HG03108 (cell line): ENCODE measurements around the gene MGST3.
"Not testable (repeated sequence)": the region's sequence is repeated elsewhere in the genome, so short reads cannot be mapped to it uniquely, and the experiment has no call there.

Source experiments
- ATAC-seq: cut with Tn5 transposase; IDR thresholded peaks from one replicate; pipeline ENCODE4 v1.9.1; 2021; ENCODE audit warnings: moderate library complexity; ENCODE audit not compliant: unreplicated experiment

The MGST3 gene

DNA sequence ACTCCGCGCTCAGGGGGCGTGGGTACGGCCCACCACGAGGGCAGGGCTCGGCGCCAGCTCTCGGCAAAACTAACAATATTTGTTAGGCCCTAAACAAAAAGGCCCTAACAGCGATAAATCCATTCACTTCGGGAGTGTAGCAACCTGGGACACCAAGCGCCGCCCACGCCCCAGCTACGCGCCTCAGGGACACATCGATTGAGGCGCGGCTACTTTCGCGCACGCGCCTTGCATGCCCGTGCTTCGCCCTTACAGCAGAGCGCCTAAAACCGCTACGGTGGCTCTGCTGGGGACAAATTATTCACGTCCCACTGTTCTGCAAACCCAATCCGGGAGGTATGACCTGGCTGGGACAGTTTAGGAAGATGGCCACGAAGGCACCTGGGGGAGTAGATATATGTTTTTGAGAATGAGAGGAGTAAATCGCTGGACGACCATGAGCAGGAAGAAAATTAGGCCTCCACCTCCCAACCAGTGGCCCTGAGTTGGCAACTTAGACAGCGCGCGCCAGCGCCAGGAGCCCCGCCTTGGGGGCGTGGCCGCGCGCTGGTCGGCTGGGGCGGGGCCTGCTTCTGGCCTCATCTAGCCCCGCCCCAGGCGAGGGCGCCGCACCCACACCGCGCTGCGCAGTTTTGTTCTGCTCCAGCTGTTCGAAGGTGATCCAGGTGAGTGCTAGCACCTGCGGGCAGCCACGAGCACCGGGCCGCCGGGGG lies at the start of gene MGST3:
MGST3 (plus strand) TSS at position 606 of the 713 bp plus-strand sequence. CDS start 18,614 bp downstream, outside the sequence.
- peak; percentile 75 for ATAC-seq

DNA sequence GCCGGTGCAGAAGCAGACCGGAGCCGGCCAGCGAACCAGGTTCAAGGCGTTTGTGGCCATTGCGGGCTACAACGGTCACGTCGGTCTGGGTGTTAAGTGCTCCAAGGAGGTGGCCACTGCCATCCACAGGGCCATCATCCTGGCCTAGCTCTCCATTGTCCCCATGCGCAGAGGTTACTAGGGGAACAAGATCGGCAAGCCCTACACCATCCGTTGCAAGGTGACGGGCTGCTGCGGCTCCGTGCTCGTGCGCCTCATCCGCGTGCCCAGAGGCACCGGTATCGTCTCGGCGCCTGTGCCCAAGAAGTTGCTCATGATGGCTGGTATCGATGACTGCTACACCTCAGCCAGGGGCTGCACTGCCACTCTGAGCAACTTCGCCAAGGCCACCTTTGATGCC lies 49.1 kb upstream of the MGST3 start:
- ATAC-seq, result no peak

DNA sequence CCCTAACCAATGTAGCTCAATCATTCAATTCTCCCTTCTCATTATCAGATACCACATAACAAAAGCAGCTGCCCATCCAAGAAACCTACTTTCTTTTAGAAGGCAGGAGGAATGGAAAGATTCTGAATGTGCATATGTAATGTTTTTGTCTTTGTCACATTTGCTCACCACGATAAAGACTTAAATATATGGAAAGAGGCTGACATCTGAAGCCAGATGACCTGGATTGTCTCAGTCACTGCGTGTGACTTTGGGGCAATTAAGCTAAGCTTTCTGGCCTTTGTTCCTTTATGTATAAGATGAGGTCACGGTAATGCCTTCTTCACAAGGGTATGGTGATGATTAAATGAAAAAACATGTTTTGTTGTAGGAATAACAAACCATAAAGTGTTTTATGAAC lies 44.6 kb upstream of the MGST3 start:
- no peak for ATAC-seq

- ATAC-seq, result not testable (repeated sequence)
These were observed 39.6 kb upstream of the MGST3 start for GRCh38 chr1:165591391-165591790.

GRCh38 chr1:165592945-165593823 lies 37.9 kb upstream of the MGST3 start:
- ATAC-seq, result no peak

DNA sequence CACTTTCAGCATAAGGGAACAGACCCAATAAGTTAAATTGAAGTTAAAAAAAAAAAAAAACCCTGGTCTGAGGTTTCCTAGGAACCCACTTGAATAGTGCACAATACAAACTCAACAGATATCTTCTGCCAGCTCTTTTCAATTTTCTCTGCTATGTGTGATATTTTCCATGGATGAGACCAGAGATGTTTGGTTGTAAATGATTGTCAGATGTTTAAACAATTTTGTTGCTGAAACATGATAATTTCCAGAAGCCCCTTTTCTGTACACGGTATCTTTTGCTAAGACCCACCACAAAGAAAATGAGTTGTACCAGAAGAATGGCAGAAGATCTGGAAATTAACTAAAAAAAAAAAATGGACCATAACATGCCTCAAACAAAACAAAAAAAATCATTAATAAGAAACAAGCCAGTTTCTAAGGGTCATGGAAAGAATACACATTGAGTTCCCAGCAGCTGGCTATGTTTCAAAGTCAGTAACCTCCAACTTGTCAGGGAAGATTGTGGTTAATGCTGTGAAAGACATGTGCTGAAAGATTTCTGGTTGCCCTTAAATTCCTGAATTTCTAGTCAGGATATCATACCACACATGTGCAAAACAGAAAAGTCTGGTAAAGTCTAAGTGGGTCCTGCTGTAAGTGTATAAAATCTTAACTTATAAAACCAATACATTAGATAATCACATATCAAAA lies 35.6 kb upstream of the MGST3 start:
- ATAC-seq, result no peak

- ATAC-seq, result peak; percentile 97
These were observed 33.0 kb upstream of the MGST3 start for GRCh38 chr1:165597883-165598675.

- no peak for ATAC-seq
These were observed 32.4 kb upstream of the MGST3 start for GRCh38 chr1:165598676-165599059.

GRCh38 chr1:165600793-165601192 lies 30.2 kb upstream of the MGST3 start:
- no peak for ATAC-seq

GRCh38 chr1:165603810-165604209 lies 27.2 kb upstream of the MGST3 start:
- no peak for ATAC-seq

- ATAC-seq, result no peak
These were observed 25.8 kb upstream of the MGST3 start for GRCh38 chr1:165605246-165605645.

- ATAC-seq, result not testable (repeated sequence)
These were observed 24.4 kb upstream of the MGST3 start for GRCh38 chr1:165606676-165607075.

DNA sequence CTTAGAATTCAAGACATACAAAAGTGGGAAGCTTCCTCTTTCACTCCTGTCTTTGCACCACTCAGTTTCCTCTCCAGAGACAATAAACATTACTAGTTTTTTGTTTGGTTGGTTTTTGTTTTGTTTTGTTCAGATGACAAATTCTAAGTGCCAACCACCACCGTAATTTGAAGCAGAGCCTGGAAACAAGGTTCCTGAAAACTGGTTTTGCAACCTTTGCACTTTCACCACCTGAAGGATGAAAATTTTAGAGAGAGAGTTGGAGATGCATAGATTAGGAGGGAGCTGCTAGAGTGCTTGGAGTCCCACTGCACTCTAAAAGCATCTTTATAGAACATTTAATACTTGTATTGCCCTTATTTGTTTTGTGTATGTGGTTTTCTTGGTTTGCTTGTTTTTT lies 20.2 kb upstream of the MGST3 start:
- no peak for ATAC-seq

DNA sequence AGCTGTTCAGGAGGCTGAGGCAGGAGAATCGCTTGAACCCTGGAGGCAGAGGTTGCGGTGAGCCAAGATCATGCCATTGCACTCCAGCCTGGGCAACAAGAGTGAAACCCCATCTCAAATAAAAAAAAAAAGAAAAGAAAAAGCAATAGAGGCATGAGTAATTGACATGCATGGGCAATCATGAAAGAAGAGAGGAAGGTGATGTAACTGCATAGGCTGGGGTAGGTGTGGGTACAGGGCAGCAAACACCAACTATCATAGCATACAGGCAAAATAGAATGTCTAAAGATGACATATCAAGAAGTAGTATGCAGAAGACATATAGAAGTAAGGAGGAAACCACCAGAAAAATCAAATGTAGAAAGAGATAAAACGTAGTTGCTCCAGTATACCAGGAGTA lies 19.0 kb upstream of the MGST3 start:
- no peak for ATAC-seq

DNA sequence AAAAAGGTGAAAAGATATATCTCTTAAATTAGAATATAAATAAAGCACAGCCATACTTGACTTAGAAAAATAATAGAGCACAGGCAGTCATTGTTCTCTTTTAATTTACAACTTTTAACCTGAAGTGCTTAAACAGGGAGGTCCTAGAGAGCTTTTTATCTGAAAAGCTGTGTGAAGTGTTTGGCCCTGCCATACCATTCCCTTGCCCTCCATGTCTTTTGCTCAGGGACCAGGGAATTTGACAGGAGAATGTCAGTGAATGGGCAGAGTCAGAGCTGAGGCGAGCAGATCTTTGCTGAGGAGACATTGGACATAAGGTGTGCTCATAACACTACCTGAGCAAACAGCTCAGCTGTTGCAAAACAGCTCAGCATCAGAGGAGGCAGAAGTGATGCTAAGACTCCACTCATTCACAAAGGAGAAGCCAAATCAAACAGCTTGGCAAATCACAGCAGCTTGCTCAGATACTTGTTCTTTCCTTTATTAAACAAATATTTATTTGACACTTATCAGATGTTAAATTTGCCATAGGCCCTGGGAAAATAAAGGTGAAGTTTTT lies 14.9 kb upstream of the MGST3 start:
- no peak for ATAC-seq

GRCh38 chr1:165616987-165617546 lies 14.0 kb upstream of the MGST3 start:
- no peak for ATAC-seq

DNA sequence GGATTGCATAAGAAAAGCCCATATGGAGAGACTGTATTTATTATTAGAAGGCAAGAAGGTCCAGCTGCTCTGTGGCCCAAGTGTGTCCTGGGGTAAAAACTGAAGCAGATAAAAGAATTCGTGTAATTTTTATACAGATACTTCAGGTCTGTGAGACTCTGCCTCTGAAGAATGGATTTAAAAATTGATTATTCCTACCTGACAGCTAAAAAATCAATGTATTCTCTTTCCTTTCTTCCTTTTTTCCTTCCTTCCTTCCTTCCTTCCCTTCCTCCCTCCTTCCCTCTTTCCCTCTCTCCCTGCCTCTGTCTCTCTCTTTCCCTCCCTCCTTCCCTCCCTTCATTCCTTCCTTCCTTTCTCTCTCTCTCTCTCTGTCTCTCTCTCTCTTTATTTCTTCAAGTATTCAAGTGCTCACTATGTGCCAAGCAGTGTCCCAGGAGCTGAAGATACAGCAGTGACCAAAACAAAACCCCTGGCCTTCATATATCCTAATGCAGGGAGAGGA lies 11.3 kb upstream of the MGST3 start:
- ATAC-seq, result no peak

GRCh38 chr1:165623624-165624023 lies 7.4 kb upstream of the MGST3 start:
- ATAC-seq, result no peak

DNA sequence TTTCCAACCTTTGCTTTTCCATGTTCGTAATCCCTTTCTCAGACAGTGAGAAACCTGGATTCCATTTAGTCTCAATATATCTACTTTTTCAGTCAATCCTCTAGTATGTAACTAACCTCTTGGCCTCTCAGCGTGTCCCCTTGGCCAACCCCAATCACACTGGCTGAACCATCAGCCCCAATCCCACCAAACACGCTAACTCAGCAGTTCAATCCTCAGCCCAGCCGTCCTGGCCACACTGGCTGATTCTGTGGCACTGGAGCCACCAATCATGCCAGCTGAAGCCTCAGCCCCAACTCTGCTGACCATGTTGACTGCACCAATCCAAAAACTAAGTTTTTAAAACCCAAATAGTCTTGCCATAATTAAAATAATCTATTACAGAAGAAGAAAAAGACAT lies 6.6 kb upstream of the MGST3 start:
- ATAC-seq, result no peak
